T-helper 9 cell (primary cell): Measurements from ENCODE around the gene CLASRP.
"Not testable (repeated sequence)": the region's sequence is repeated elsewhere in the genome, so short reads cannot be mapped to it uniquely, and the experiment has no call there.

Experiments
- DNase-seq: peaks from one replicate; pipeline ENCODE4 v3.0.0-alpha.2; 2020
- total RNA-seq, 2 donors: gene quantifications; one replicate each; lab custom pipeline; 2026; lab: John Stamatoyannopoulos, UW

CLASRP gene
- total RNA-seq = 59.8 to 85.7 reads per million in 2 donors

- peak; percentile 85 for DNase-seq
Observed at GRCh38 chr19:45038931-45039893, at the start of gene CLASRP. CLASRP (plus strand) TSS chr19:45039045; CDS start chr19:45040213, 1,168 bp downstream.

GRCh38 chr19:44990459-44990858 is 48.4 kb upstream of the CLASRP start:
- no peak for DNase-seq

GRCh38 chr19:44990966-44991365 is 47.9 kb upstream of the CLASRP start:
- DNase-seq = no peak

GRCh38 chr19:44992336-44993163 is 46.3 kb upstream of the CLASRP start:
- no peak for DNase-seq

- no peak for DNase-seq
Observed at GRCh38 chr19:44993526-44993925, 45.3 kb upstream of the CLASRP start.

GRCh38 chr19:44993926-44994537 is 44.8 kb upstream of the CLASRP start:
- DNase-seq = no peak

GRCh38 chr19:44998025-44998424 is 40.8 kb upstream of the CLASRP start:
- DNase-seq = no peak

GRCh38 chr19:44999131-44999925 is 39.5 kb upstream of the CLASRP start:
- not testable (repeated sequence) for DNase-seq

- not testable (repeated sequence) for DNase-seq
Observed at GRCh38 chr19:45000665-45001064, 38.2 kb upstream of the CLASRP start.

- DNase-seq = peak; percentile 99
Observed at GRCh38 chr19:45001087-45001739, 37.6 kb upstream of the CLASRP start, which contains the start of gene RELB. RELB (plus strand) TSS chr19:45001464; CDS start chr19:45001580, 116 bp downstream.

- no peak for DNase-seq
Observed at GRCh38 chr19:45003485-45003884, 35.4 kb upstream of the CLASRP start.

GRCh38 chr19:45005787-45006186 is 33.1 kb upstream of the CLASRP start:
- no peak for DNase-seq

GRCh38 chr19:45008552-45008951 is 30.3 kb upstream of the CLASRP start:
- DNase-seq = no peak

GRCh38 chr19:45009625-45010255 is 29.1 kb upstream of the CLASRP start:
- DNase-seq = no peak

- no peak for DNase-seq
Observed at GRCh38 chr19:45010306-45010705, 28.5 kb upstream of the CLASRP start.

- DNase-seq = no peak
Observed at GRCh38 chr19:45011959-45012358, 26.9 kb upstream of the CLASRP start.

GRCh38 chr19:45016388-45017314 is 22.2 kb upstream of the CLASRP start:
- peak; percentile 74 for DNase-seq

GRCh38 chr19:45019187-45019586 is 19.7 kb upstream of the CLASRP start:
- DNase-seq = no peak

- DNase-seq = no peak
Observed at GRCh38 chr19:45020071-45020470, 18.8 kb upstream of the CLASRP start.

GRCh38 chr19:45021971-45022370 is 16.9 kb upstream of the CLASRP start:
- no peak for DNase-seq
